ENCODE data around the gene PGLYRP1.

Gene PGLYRP1

GRCh38 chr19:46023311-46023779 is 492 bp upstream of the PGLYRP1 start:
- no peak for DNase-seq (ENCODE audit: low read depth, low spot score)
- TF ChIP-seq CTCF (IDR thresholded peaks at IDR 0.05; ENCODE audit: low read depth, low read length): no peak
- in situ Hi-C loops (cut with HindIII; ENCODE audit: low sequenced_read_pairs): no loop called here
- no peak overlapping the region for H3K4me3 ChIP-seq (ENCODE audit: low read depth, low read length)

GRCh38 chr19:46022061-46022430 is 807 bp downstream of the PGLYRP1 start:
- no peak for DNase-seq (ENCODE audit: low read depth, low spot score)
- H3K4me3 ChIP-seq (ENCODE audit: low read depth, low read length): no peak overlapping the region
- in situ Hi-C loops (cut with HindIII; ENCODE audit: low sequenced_read_pairs): no loop called here
- no peak for TF ChIP-seq CTCF (IDR thresholded peaks at IDR 0.05; ENCODE audit: low read depth, low read length)

- in situ Hi-C loops (cut with HindIII; ENCODE audit: low sequenced_read_pairs): no loop called here
- H3K4me3 ChIP-seq (ENCODE audit: low read depth, low read length): no peak overlapping the region
- no peak for TF ChIP-seq CTCF (IDR thresholded peaks at IDR 0.05; ENCODE audit: low read depth, low read length)
- DNase-seq (ENCODE audit: low read depth, low spot score): no peak
Measured at GRCh38 chr19:46021531-46022041, 1.3 kb downstream of the PGLYRP1 start.

GRCh38 chr19:46020819-46021125 is 2.1 kb downstream of the PGLYRP1 start:
- DNase-seq (ENCODE audit: low read depth, low spot score): no peak
- in situ Hi-C loops (cut with HindIII; ENCODE audit: low sequenced_read_pairs): no loop called here
- TF ChIP-seq CTCF (IDR thresholded peaks at IDR 0.05; ENCODE audit: low read depth, low read length): no peak
- no peak overlapping the region for H3K4me3 ChIP-seq (ENCODE audit: low read depth, low read length)

GRCh38 chr19:46019270-46019669 is 3.6 kb downstream of the PGLYRP1 start:
- no peak for TF ChIP-seq CTCF (IDR thresholded peaks at IDR 0.05; ENCODE audit: low read depth, low read length)
- in situ Hi-C loops (cut with HindIII; ENCODE audit: low sequenced_read_pairs): no loop called here
- no peak overlapping the region for H3K4me3 ChIP-seq (ENCODE audit: low read depth, low read length)
- DNase-seq (ENCODE audit: low read depth, low spot score): no peak

- in situ Hi-C loops (cut with HindIII; ENCODE audit: low sequenced_read_pairs): no loop called here
- H3K4me3 ChIP-seq (ENCODE audit: low read depth, low read length): no peak overlapping the region
- TF ChIP-seq CTCF (IDR thresholded peaks at IDR 0.05; ENCODE audit: low read depth, low read length): no peak
- DNase-seq (ENCODE audit: low read depth, low spot score): no peak
Measured at GRCh38 chr19:46018729-46019251, 4.1 kb downstream of the PGLYRP1 start.

All from astrocyte of the spinal cord (primary cell).